K562 (cell line): ENCODE results near the gene KRTAP21-3. TPM values are rescaled to one million over a fixed set of nuclear protein-coding genes. Genes with fewer than 3 reads are reported as not detected.

Source experiments
- ATAC-seq: fragments of 200-7000 bp; cut with Tn5 transposase; 3 replicates; pipeline ENCODE4 v1.9.1; 2020; ENCODE audit warnings: moderate library complexity
- BruUV-seq: library from RNA; stranded (reverse); fragments of 400-500 nt; replicated peaks from 2 replicates; lab custom pipeline; 2021; lab: Mats Ljungman, UMichigan
- CTCF ChIA-PET: fragments of 300-600 bp; formaldehyde crosslinking; extraction: SDS; loops from one replicate; lab custom pipeline; 2021; ENCODE audit warnings: low intra/inter-chr PET ratio; lab: Yijun Ruan, JAX
- POLR2A ChIA-PET: fragments of 300-600, 350-650 bp; sonication (Branson Sonifier 250); formaldehyde crosslinking; extraction: SDS; loops from one replicate; lab custom pipeline; 2021; ENCODE audit warnings: antibody characterized with exemption, inconsistent platforms; lab: Yijun Ruan, JAX
- DNase-seq, 4 experiments: peaks; one replicate each; pipeline versions ENCODE4 v3.0.0 to v3.0.0-alpha.2; 2011 to 2018; ENCODE audit warnings: low spot score in 3 of 4, mixed read lengths in 3 of 4; ENCODE audit errors: extremely low read depth in 1 of 4
- FAIRE-seq: peaks from 2 replicates; lab custom pipeline; 2011; peaks lifted over from hg19 to GRCh38; lab: Jason Lieb, UNC
- H2AFZ ChIP-seq: 2 replicates; pipeline ENCODE4 v1.6.0; 2011; ENCODE audit warnings: low read depth, low read length, control low read depth, inconsistent platforms
- H3K27ac ChIP-seq: fragments of 200-600 bp; 3 replicates; pipeline ENCODE4 v1.8.0; 2011; ENCODE audit warnings: low read depth, mild to moderate bottlenecking, control low read depth, inconsistent platforms, low read length, moderate library complexity, mixed read lengths; ENCODE audit errors: extremely low read depth
- H3K27me3 ChIP-seq, 2 experiments: fragments of 300-600 bp in 1 of 2; 2 replicates in 1 of 2; 3 replicates in 1 of 2; pipeline versions ENCODE4 v1.6.0 to v1.8.0; 2011; ENCODE audit warnings: inconsistent platforms in 2 of 2, low read length in 2 of 2, mild to moderate bottlenecking in 1 of 2, mixed read lengths in 1 of 2, moderate library complexity in 1 of 2; ENCODE audit not compliant: control insufficient read depth in 2 of 2, insufficient read depth in 2 of 2
- H3K36me3 ChIP-seq: fragments of 300-600 bp; 3 replicates; pipeline ENCODE4 v1.8.0; 2011; ENCODE audit warnings: mild to moderate bottlenecking, low read length, inconsistent platforms; ENCODE audit not compliant: control insufficient read depth, insufficient read depth
- H3K4me1 ChIP-seq, 2 experiments: fragments of 200-600 bp in 1 of 2; replicated peaks in 1 of 2; 2 replicates in 1 of 2; 3 replicates in 1 of 2; pipeline versions ENCODE4 v1.5.1 to v1.8.0; 2011; ENCODE audit warnings: inconsistent platforms in 2 of 2, low read length in 2 of 2, mild to moderate bottlenecking in 1 of 2, mixed read lengths in 1 of 2, moderate library complexity in 1 of 2; ENCODE audit not compliant: control insufficient read depth in 2 of 2, insufficient read depth in 2 of 2
- H3K4me2 ChIP-seq: 2 replicates; pipeline ENCODE4 v1.6.1; 2011; ENCODE audit warnings: low read length, control low read depth, inconsistent platforms, mixed read lengths; ENCODE audit not compliant: insufficient read depth
- H3K4me3 ChIP-seq: fragments of 200-600 bp; sonication (generic), shearing (Covaris generic); 2 replicates; pipeline ENCODE4 v1.5.1; 2016; ENCODE audit warnings: control low read depth, inconsistent platforms
- H3K79me2 ChIP-seq: fragments of 200-600 bp; 3 replicates; pipeline ENCODE4 v1.8.0; 2011; ENCODE audit warnings: low read length, inconsistent platforms; ENCODE audit not compliant: control insufficient read depth, insufficient read depth
- H3K9ac ChIP-seq, 2 experiments: 2 replicates each; pipeline versions ENCODE4 v1.6.0 to v1.6.1; 2011; ENCODE audit warnings: low read depth in 2 of 2, low read length in 2 of 2, control low read depth in 1 of 2, inconsistent platforms in 1 of 2, mild to moderate bottlenecking in 1 of 2, mixed read lengths in 1 of 2; ENCODE audit not compliant: insufficient read depth in 1 of 2
- H3K9me1 ChIP-seq: one replicate; pipeline ENCODE4 v1.6.0; 2011; ENCODE audit warnings: inconsistent platforms, mild to moderate bottlenecking, low read length, moderate library complexity; ENCODE audit not compliant: control insufficient read depth, insufficient read depth
- H3K9me3 ChIP-seq: replicated peaks from 2 replicates; pipeline ENCODE4 v1.5.1; 2011; ENCODE audit warnings: low read depth, low read length, inconsistent platforms; ENCODE audit not compliant: control insufficient read depth, insufficient read depth
- H4K20me1 ChIP-seq: replicated peaks from 2 replicates; pipeline ENCODE4 v1.6.1; 2011; ENCODE audit warnings: low read length, inconsistent platforms, mixed read lengths; ENCODE audit not compliant: control insufficient read depth, insufficient read depth
- BCL6 ChIP-seq: fragments of 250-450 bp; sonication (Bioruptor Pico); IDR thresholded peaks from 2 replicates; pipeline ENCODE4 v1.4.0; 2020
- CUX1 ChIP-seq: fragments of 200-800 bp; sonication (Bioruptor generic); IDR thresholded peaks from 2 replicates; pipeline ENCODE4 v1.6.1; 2016; ENCODE audit warnings: missing genetic modification characterization, missing compliant biosample characterization
- GTF2F1 ChIP-seq: IDR thresholded peaks from 2 replicates; pipeline ENCODE4 v1.6.1; 2011; ENCODE audit warnings: low read depth, low read length, improper control_type of control experiment
- HBP1 ChIP-seq: fragments of 450-650 bp; formaldehyde crosslinking; IDR thresholded peaks from 2 replicates; pipeline ENCODE4 v1.4.0; 2022; ENCODE audit warnings: missing genetic modification characterization
- KAT8 ChIP-seq: fragments of 450-650 bp; IDR thresholded peaks from 2 replicates; pipeline ENCODE4 v1.6.1; 2016; ENCODE audit warnings: low read depth, mild to moderate bottlenecking
- KDM1A ChIP-seq, 2 experiments: fragments of 450-650 bp; IDR thresholded peaks; 2 replicates each; pipeline ENCODE4 v1.6.1; 2016; ENCODE audit warnings: mild to moderate bottlenecking in 2 of 2
- SMAD1 ChIP-seq: fragments of 150-350 bp; IDR thresholded peaks from 2 replicates; pipeline ENCODE4 v1.6.1; 2014; ENCODE audit warnings: low read length, low read depth; ENCODE audit not compliant: partially characterized antibody
- SP1 ChIP-seq: sonication (generic); formaldehyde crosslinking; IDR thresholded peaks from 2 replicates; pipeline ENCODE4 v1.8.1; 2022; ENCODE audit warnings: mild to moderate bottlenecking, missing genetic modification reagents
- WGBS: fragments of 100-300 bp; shearing (Covaris generic); methylation state at CpG from one replicate; pipeline ENCODE4 v1.1.6; 2016; ENCODE audit warnings: low coverage, mixed read lengths; ENCODE audit not compliant: insufficient coverage; ENCODE audit errors: missing lambda C conversion rate; 5-methylcytosine and 5-hydroxymethylcytosine counted together
- in situ Hi-C: fragments of 300-500 bp; cut with MboI; formaldehyde crosslinking; loops from 4 replicates; pipeline ENCODE4 v1.15.0; 2018; ENCODE audit warnings: inconsistent platforms, mixed read lengths
- intact Hi-C: fragments of 100-400 bp; cut with micrococcal nuclease; formaldehyde crosslinking; loops from 2 replicates; pipeline ENCODE4 v1.14.2; 2022
- polyA plus RNA-seq, 8 experiments: library from polyadenylated mRNA; depleted of rRNA in 4 of 8; stranded (reverse) in 5 of 8; unstranded in 3 of 8; fragments of >200 nt; fragmentation: Nextera tagmentation in 2 of 8; fragmentation: Illumina TruSeq in 1 of 8; extraction: Ambion mirVana in 2 of 8; extraction: Trizol in 1 of 8; gene quantifications; 2 replicates each; pipeline versions ENCODE4 v1.2.1 to v1.2.3, GENCODE V29; 2011 to 2014; ENCODE audit warnings: inconsistent platforms in 1 of 8, missing spikeins in 1 of 8
- total RNA-seq, 7 experiments: library from RNA; depleted of rRNA in 6 of 7; stranded (reverse); fragments of >200 nt in 6 of 7; fragmentation: Illumina TruSeq in 2 of 7; extraction: Trizol in 2 of 7; gene quantifications; 2 replicates each; pipeline versions ENCODE4 v1.2.1 to v1.2.3, GENCODE V29; 2011 to 2021; ENCODE audit warnings: low replicate concordance in 1 of 7
- TF ChIP-seq, protein P1 (sequence below): fragments of 450-650 bp; IDR thresholded peaks from one replicate; pipeline ENCODE4 v1.6.1; 2018; ENCODE audit warnings: mild to moderate bottlenecking, moderate library complexity; ENCODE audit not compliant: partially characterized antibody

KRTAP21-3 gene
- total and polyA plus RNA-seq, 9 of the 15 experiments (the other 6 are each of a cell fraction or from before 2014, with no cell fraction given) = not detected

DNA sequence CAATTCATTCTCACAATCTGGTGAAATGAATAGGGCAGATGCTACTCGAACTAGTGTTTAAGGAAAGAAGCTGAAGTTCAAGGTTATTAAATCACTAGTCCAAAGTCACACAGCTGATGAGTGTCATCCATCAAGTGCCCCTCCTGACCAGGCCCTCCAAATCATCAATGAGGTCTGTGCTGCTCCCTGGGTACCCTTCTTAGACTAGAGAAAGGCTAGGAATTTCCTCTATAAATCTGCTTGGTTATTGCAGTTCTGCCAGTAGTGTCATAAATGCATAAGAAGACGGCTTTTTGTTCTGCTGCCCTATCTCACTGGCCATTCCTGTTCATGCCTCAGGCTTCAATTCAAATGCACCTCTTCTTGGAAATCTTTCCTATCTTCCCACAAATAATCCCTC lies 42.2 kb upstream of the KRTAP21-3 start:
- intact Hi-C loops (no loop called here), in situ Hi-C loops (no loop called here)
- no peak overlapping the region for H2AFZ ChIP-seq
- no peaks in the 10 kb centered on the region; the same call in 1 of the 2 replicates for H3K9me3 ChIP-seq
- ATAC-seq (no peak), FAIRE-seq (no peak), DNase-seq (no peak)
- no peak overlapping the region for H3K4me3 ChIP-seq
- ChIA-PET CTCF (no interaction called here), POLR2A (no interaction called here)
- no peaks in the 10 kb centered on the region for H3K9me1 ChIP-seq
- no peak for TF ChIP-seq KAT8
- 0% methylated on average over 2 of the region's 2 CpGs for WGBS
- no peaks in the 10 kb centered on the region for H3K27me3 ChIP-seq
- H3K36me3 ChIP-seq = no peaks in the 10 kb centered on the region
- no peaks in the 10 kb centered on the region for H3K79me2 ChIP-seq
- no TSS peak for BruUV-seq
- H3K4me2 ChIP-seq = no peak overlapping the region
- H4K20me1 ChIP-seq = no peaks in the 10 kb centered on the region
- no peak overlapping the region for H3K9ac ChIP-seq
- H3K4me1 ChIP-seq = no peaks in the 10 kb centered on the region
- H3K27ac ChIP-seq = no peak overlapping the region

- CTCF ChIA-PET = no interaction called here
- in situ Hi-C loops = no loop called here
- H3K27me3 ChIP-seq = no peaks in the 10 kb centered on the region
- POLR2A ChIA-PET = no interaction called here
- no peak overlapping the region for H3K27ac ChIP-seq
- no peak overlapping the region for H3K4me2 ChIP-seq
- ATAC-seq (no peak), DNase-seq (no peak), FAIRE-seq (no peak)
- intact Hi-C loops = no loop called here
- 0% methylated on average over 2 of the region's 2 CpGs for WGBS
- no peaks in the 10 kb centered on the region for H3K79me2 ChIP-seq
- H3K9ac ChIP-seq = no peak overlapping the region
- H3K4me3 ChIP-seq = no peak overlapping the region
- no TSS peak for BruUV-seq
- H2AFZ ChIP-seq = no peak overlapping the region
- H4K20me1 ChIP-seq = no peaks in the 10 kb centered on the region
- H3K36me3 ChIP-seq = no peaks in the 10 kb centered on the region
- H3K9me1 ChIP-seq = no peaks in the 10 kb centered on the region
- H3K4me1 ChIP-seq = no peaks in the 10 kb centered on the region
- no peaks in the 10 kb centered on the region; the same call in 1 of the 2 replicates for H3K9me3 ChIP-seq
- TF ChIP-seq SP1 (CRISPR knock-in tag) (no peak), GTF2F1 (no peak), CUX1 (no peak), SMAD1 (no peak), HBP1 (CRISPR knock-in tag) (no peak), KDM1A (IDR thresholded peaks at IDR 0.05) (no peak), BCL6 (CRISPR knock-in tag) (no peak)
- TF ChIP-seq, protein P1, sequence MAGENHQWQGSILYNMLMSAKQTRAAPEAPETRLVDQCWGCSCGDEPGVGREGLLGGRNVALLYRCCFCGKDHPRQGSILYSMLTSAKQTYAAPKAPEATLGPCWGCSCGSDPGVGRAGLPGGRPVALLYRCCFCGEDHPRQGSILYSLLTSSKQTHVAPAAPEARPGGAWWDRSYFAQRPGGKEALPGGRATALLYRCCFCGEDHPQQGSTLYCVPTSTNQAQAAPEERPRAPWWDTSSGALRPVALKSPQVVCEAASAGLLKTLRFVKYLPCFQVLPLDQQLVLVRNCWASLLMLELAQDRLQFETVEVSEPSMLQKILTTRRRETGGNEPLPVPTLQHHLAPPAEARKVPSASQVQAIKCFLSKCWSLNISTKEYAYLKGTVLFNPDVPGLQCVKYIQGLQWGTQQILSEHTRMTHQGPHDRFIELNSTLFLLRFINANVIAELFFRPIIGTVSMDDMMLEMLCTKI = no peak
These were observed 39.7 kb upstream of the KRTAP21-3 start for GRCh38 chr21:30758306-30758705.
